PC-3 (cell line): ENCODE results near the gene DDT. TPM values are rescaled to one million over a fixed set of nuclear protein-coding genes. Genes with fewer than 3 reads are reported as not detected.
A peak's percentile ranks its signal among the peaks of the same experiment; 100 is the strongest.
"Not testable (repeated sequence)": the region's sequence is repeated elsewhere in the genome, so short reads cannot be mapped to it uniquely, and the experiment has no call there.

Source experiments
- ATAC-seq: fragments of 200-7000 bp; cut with Tn5 transposase; 2 replicates; pipeline ENCODE4 v1.9.1; 2020; ENCODE audit warnings: mild to moderate bottlenecking, moderate library complexity
- BruUV-seq: library from RNA; stranded (reverse); fragments of 400-500 nt; replicated peaks from 2 replicates; lab custom pipeline; 2021; lab: Mats Ljungman, UMichigan
- CTCF ChIA-PET: fragments of 300-600 bp; sonication (Branson Sonifier 250); formaldehyde crosslinking; loops from one replicate; lab custom pipeline; 2022; ENCODE audit warnings: antibody characterized with exemption; lab: Charles Lee
- POLR2A ChIA-PET: fragments of 300-600 bp; sonication (Branson Sonifier 250); formaldehyde crosslinking; loops from one replicate; lab custom pipeline; 2022; ENCODE audit warnings: antibody characterized with exemption; ENCODE audit not compliant: unreplicated experiment; lab: Charles Lee
- DNase-seq: peaks from one replicate; pipeline ENCODE4 v3.0.0-alpha.2; 2015
- H2AFZ ChIP-seq: fragments of 300-600 bp; sonication (generic); 2 replicates; pipeline ENCODE4 v1.6.0; 2016; ENCODE audit warnings: antibody characterized with exemption, low read length
- H3F3A ChIP-seq: fragments of 300-600 bp; sonication (generic); one replicate; pipeline ENCODE4 v1.6.0; 2017; ENCODE audit warnings: antibody characterized with exemption, low read length, control low read depth, mild to moderate bottlenecking; ENCODE audit not compliant: unreplicated experiment
- H3K27ac ChIP-seq: fragments of 300-600 bp; sonication (generic); 2 replicates; pipeline ENCODE4 v1.5.1; 2016; ENCODE audit warnings: mild to moderate bottlenecking, low read length
- H3K27me3 ChIP-seq: fragments of 300-600 bp; sonication (generic); 2 replicates; pipeline ENCODE4 v1.6.1; 2016; ENCODE audit warnings: low read length, mixed read lengths
- H3K36me3 ChIP-seq: fragments of 300-600 bp; sonication (generic); 2 replicates; pipeline ENCODE4 v1.6.1; 2016; ENCODE audit warnings: low read depth, mixed run types, low read length, mixed read lengths
- H3K4me1 ChIP-seq: fragments of 300-600 bp; sonication (generic); 2 replicates; pipeline ENCODE4 v1.5.1; 2016; ENCODE audit warnings: low read length; ENCODE audit not compliant: insufficient read depth
- H3K4me2 ChIP-seq: fragments of 300-600 bp; sonication (generic); 2 replicates; pipeline ENCODE4 v1.6.0; 2016; ENCODE audit warnings: low read length
- H3K4me3 ChIP-seq: fragments of 300-600 bp; sonication (generic); 2 replicates; pipeline ENCODE4 v1.5.1; 2016; ENCODE audit warnings: mild to moderate bottlenecking, low read length, mixed read lengths
- H3K79me2 ChIP-seq: fragments of 300-600 bp; sonication (generic); 2 replicates; pipeline ENCODE4 v1.6.1; 2017; ENCODE audit warnings: low read length, mixed read lengths
- H3K9ac ChIP-seq: fragments of 300-600 bp; sonication (generic); 2 replicates; pipeline ENCODE4 v1.6.0; 2016; ENCODE audit warnings: mild to moderate bottlenecking, low read length
- H3K9me2 ChIP-seq: fragments of 300-600 bp; sonication (generic); replicated peaks from 2 replicates; pipeline ENCODE4 v1.6.1; 2016; ENCODE audit warnings: mixed run types, low read length, mixed read lengths
- H3K9me3 ChIP-seq: fragments of 300-600 bp; sonication (generic); 2 replicates; pipeline ENCODE4 v1.6.1; 2016; ENCODE audit warnings: low read length, mixed read lengths
- H4K20me1 ChIP-seq: fragments of 300-600 bp; sonication (generic); 2 replicates; pipeline ENCODE4 v1.6.1; 2016; ENCODE audit warnings: low read length, mixed read lengths
- EZH2 ChIP-seq: fragments of 300-600 bp; sonication (generic); IDR thresholded peaks from one replicate; pipeline ENCODE4 v1.6.1; 2017; ENCODE audit warnings: antibody characterized with exemption, mild to moderate bottlenecking, low read length; ENCODE audit not compliant: unreplicated experiment
- EZH2phosphoT487 ChIP-seq: fragments of 300-600 bp; sonication (generic); IDR thresholded peaks from 2 replicates; pipeline ENCODE4 v1.6.1; 2018; ENCODE audit warnings: mild to moderate bottlenecking, antibody characterized with exemption, low read length, borderline replicate concordance
- intact Hi-C: fragments of 100-400 bp; cut with micrococcal nuclease; formaldehyde crosslinking; loops from 2 replicates; pipeline ENCODE4 v1.9.0; 2023
- total RNA-seq: library from RNA; depleted of rRNA; stranded (reverse); fragments of >200 nt; gene quantifications from 2 replicates; pipeline ENCODE4 v1.2.3, GENCODE V29; 2014
- TF ChIP-seq, protein P1 (sequence below): fragments of 300-600 bp; sonication (generic); conservative IDR thresholded peaks from 2 replicates; pipeline ENCODE4 v1.5.1; 2017; ENCODE audit warnings: antibody characterized with exemption, low read depth, mild to moderate bottlenecking, low read length

Gene DDT
- total RNA-seq, 1 experiment from 2014 or later: 203 TPM

DNA sequence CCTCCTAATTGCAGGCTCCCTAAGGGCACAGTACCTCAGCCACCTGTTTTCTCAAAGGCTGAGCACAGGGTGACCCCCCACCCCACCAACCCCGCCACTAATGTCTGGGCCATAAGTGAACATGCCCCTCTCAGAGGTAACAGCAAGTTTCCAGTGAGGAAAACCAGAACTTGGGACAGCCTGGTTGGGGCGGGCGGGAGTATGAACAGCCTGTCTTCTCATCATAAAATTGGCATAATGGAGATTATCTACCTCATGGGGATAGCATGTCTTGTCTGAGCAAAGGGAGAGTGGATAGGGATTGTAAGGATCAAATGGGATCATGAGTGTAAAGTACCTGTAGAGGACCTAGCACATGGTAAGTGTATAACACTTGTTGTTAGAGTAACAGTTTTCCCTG lies 2.3 kb downstream of the DDT start:
- intact Hi-C loops, H3K27me3 ChIP-seq, H3K9ac ChIP-seq, H2AFZ ChIP-seq, H3K9me2 ChIP-seq, H3K4me2 ChIP-seq, CTCF ChIA-PET, POLR2A ChIA-PET, H3K27ac ChIP-seq, H3K4me3 ChIP-seq, H3K9me3 ChIP-seq, H3K4me1 ChIP-seq, H3F3A ChIP-seq, ATAC-seq, DNase-seq, BruUV-seq, H4K20me1 ChIP-seq: not testable (repeated sequence)
- H3K79me2 ChIP-seq: peaks cover 21% of the 10 kb centered on the region
- peaks cover 23% of the 10 kb centered on the region for H3K36me3 ChIP-seq

DNA sequence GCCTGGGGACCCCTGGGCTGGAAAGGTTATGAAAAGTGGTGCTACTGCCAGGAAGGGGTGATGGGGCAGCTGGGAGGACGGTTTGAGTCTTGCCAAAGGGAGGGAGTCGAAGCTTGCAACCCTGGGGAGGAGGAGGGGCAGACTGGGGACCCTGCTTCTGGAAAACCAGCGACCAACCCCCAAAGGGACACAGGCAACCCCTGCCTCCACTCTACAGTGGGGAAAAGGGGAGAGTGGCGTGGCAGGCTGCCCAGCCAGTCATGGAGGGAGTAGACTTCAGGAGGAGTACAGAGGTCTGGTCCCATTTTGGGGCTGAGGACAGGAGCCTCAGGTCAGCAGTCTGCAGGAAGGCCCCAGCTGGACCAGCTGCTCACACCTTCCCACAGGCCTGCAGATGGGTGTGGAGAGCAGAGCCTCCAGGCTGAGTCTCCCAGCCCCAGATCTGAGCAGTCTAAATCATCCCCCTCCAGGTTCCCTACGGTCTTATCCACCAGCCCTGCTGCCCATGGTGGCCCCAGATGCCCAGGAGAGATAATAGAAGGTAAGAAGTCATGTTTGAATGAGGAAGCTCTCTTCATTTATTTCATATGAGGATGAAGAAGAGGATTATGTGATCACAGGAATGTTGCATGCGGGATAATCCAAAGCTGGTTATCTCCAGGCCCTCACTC lies 3.3 kb downstream of the DDT start:
- H3K27ac ChIP-seq: no peak overlapping the region
- peaks cover 21% of the 10 kb centered on the region for H3K79me2 ChIP-seq
- H3K9me2 ChIP-seq: no peaks in the 10 kb centered on the region
- no peak overlapping the region for H2AFZ ChIP-seq
- no peak overlapping the region for H3K9ac ChIP-seq
- no peaks in the 10 kb centered on the region for H3K27me3 ChIP-seq
- DNase-seq (no peak), ATAC-seq (no peak)
- intact Hi-C loops: no loop called here
- no peaks in the 10 kb centered on the region for H4K20me1 ChIP-seq
- no peaks in the 10 kb centered on the region for H3F3A ChIP-seq
- H3K9me3 ChIP-seq: no peaks in the 10 kb centered on the region
- H3K36me3 ChIP-seq: peaks cover 23% of the 10 kb centered on the region
- BruUV-seq: no TSS peak
- POLR2A ChIA-PET: no interaction called here
- CTCF ChIA-PET: no interaction called here
- no peak overlapping the region for H3K4me3 ChIP-seq
- no peak overlapping the region for H3K4me2 ChIP-seq
- H3K4me1 ChIP-seq: no peaks in the 10 kb centered on the region
- TF ChIP-seq EZH2phosphoT487 (no peak), EZH2 (no peak)
- TF ChIP-seq, protein P1, sequence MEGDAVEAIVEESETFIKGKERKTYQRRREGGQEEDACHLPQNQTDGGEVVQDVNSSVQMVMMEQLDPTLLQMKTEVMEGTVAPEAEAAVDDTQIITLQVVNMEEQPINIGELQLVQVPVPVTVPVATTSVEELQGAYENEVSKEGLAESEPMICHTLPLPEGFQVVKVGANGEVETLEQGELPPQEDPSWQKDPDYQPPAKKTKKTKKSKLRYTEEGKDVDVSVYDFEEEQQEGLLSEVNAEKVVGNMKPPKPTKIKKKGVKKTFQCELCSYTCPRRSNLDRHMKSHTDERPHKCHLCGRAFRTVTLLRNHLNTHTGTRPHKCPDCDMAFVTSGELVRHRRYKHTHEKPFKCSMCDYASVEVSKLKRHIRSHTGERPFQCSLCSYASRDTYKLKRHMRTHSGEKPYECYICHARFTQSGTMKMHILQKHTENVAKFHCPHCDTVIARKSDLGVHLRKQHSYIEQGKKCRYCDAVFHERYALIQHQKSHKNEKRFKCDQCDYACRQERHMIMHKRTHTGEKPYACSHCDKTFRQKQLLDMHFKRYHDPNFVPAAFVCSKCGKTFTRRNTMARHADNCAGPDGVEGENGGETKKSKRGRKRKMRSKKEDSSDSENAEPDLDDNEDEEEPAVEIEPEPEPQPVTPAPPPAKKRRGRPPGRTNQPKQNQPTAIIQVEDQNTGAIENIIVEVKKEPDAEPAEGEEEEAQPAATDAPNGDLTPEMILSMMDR: no peak

GRCh38 chr22:23970201-23970641 lies 4.0 kb downstream of the DDT start:
- intact Hi-C loops: no loop called here

More at GRCh38 chr22:23970201-23970641, 4.0 kb downstream of the DDT start:
- Histone ChIP-seq H3K36me3 (peaks cover 23% of the 10 kb centered on the region), H3K9me3 (no peaks in the 10 kb centered on the region), H3K27ac (no peak overlapping the region), H3K79me2 (peaks cover 21% of the 10 kb centered on the region), H3K9me2 (no peaks in the 10 kb centered on the region), H4K20me1 (no peaks in the 10 kb centered on the region), H3K4me2 (no peak overlapping the region), H3F3A (no peaks in the 10 kb centered on the region), H3K4me1 (no peaks in the 10 kb centered on the region), H2AFZ (no peak overlapping the region), H3K4me3 (no peak overlapping the region), H3K9ac (no peak overlapping the region), H3K27me3 (no peaks in the 10 kb centered on the region)
- TF ChIP-seq, protein P1: no peak
- no peak for TF ChIP-seq EZH2phosphoT487
- no peak for DNase-seq
- CTCF ChIA-PET: no interaction called here
- POLR2A ChIA-PET: no interaction called here
- TSS peak; percentile 6 for BruUV-seq
- ATAC-seq: no peak
